Endothelial cell of umbilical vein (primary cell): ENCODE results near the gene FBN2. TPM values are rescaled to one million over a fixed set of nuclear protein-coding genes. Genes with fewer than 3 reads are reported as not detected.

Source experiments
- BruUV-seq: library from RNA; stranded (reverse); fragments of 400-500 nt; replicated peaks from 2 replicates; lab custom pipeline; 2021; lab: Mats Ljungman, UMichigan
- CTCF ChIA-PET: fragments of 300-600, 350-600 bp; sonication (Branson Sonifier 250); formaldehyde crosslinking; loops from one replicate; lab custom pipeline; 2021; ENCODE audit warnings: antibody characterized with exemption, inconsistent platforms; lab: Charles Lee
- POLR2A ChIA-PET: fragments of 300-600, 350-600 bp; sonication (Branson Sonifier 250); formaldehyde crosslinking; loops from one replicate; lab custom pipeline; 2021; ENCODE audit warnings: antibody characterized with exemption, inconsistent platforms; lab: Charles Lee
- DNase-seq: peaks from one replicate; pipeline ENCODE4 v3.0.0-alpha.2; 2011; ENCODE audit warnings: low read depth, low spot score
- FAIRE-seq: peaks from 2 replicates; lab custom pipeline; 2011; peaks lifted over from hg19 to GRCh38; lab: Jason Lieb, UNC
- H2AFZ ChIP-seq: 2 replicates; pipeline ENCODE4 v1.6.0; 2012; ENCODE audit warnings: low read depth, low read length, control low read depth, inconsistent platforms
- H3K27ac ChIP-seq: 2 replicates; pipeline ENCODE4 v1.5.1; 2011; ENCODE audit warnings: low read depth, mild to moderate bottlenecking, control low read depth, low read length, moderate library complexity; ENCODE audit not compliant: insufficient read depth
- H3K27me3 ChIP-seq, 2 experiments: 2 replicates each; pipeline versions ENCODE4 v1.6.0 to v1.6.1; 2011; ENCODE audit warnings: low read length in 2 of 2, mixed read lengths in 1 of 2; ENCODE audit not compliant: control insufficient read depth in 2 of 2, insufficient read depth in 2 of 2
- H3K36me3 ChIP-seq, 2 experiments: 2 replicates in 1 of 2; 3 replicates in 1 of 2; pipeline ENCODE4 v1.5.1; 2011; ENCODE audit warnings: low read length in 2 of 2, mild to moderate bottlenecking in 1 of 2, moderate library complexity in 1 of 2; ENCODE audit not compliant: control insufficient read depth in 2 of 2, insufficient read depth in 2 of 2; ENCODE audit errors: extremely low read depth in 1 of 2
- H3K4me1 ChIP-seq: 3 replicates; pipeline ENCODE4 v1.5.1; 2011; ENCODE audit warnings: mild to moderate bottlenecking, low read length; ENCODE audit not compliant: control insufficient read depth, insufficient read depth; ENCODE audit errors: extremely low read depth
- H3K4me2 ChIP-seq: 2 replicates; pipeline ENCODE4 v1.6.1; 2011; ENCODE audit warnings: low read length, control low read depth, mixed read lengths; ENCODE audit not compliant: insufficient read depth
- H3K4me3 ChIP-seq, 3 experiments: fragments of 200-600 bp in 1 of 3; sonication (generic), shearing (Covaris generic) in 1 of 3; replicated peaks in 1 of 3; 2 replicates each; pipeline ENCODE4 v1.5.1; 2011 to 2016; ENCODE audit warnings: control low read depth in 3 of 3, low read length in 3 of 3, mild to moderate bottlenecking in 2 of 3, inconsistent platforms in 1 of 3, low read depth in 1 of 3, moderate library complexity in 1 of 3; ENCODE audit not compliant: insufficient read depth in 1 of 3
- H3K79me2 ChIP-seq: 2 replicates; pipeline ENCODE4 v1.6.0; 2012; ENCODE audit warnings: low read length, inconsistent platforms; ENCODE audit not compliant: control insufficient read depth, insufficient read depth
- H3K9ac ChIP-seq: replicated peaks from 2 replicates; pipeline ENCODE3; 2011; ENCODE audit warnings: low read length, control low read depth; ENCODE audit not compliant: insufficient read depth; ENCODE audit errors: extremely low read depth
- H3K9me1 ChIP-seq: replicated peaks from 3 replicates; pipeline ENCODE4 v1.6.0; 2011; ENCODE audit warnings: mild to moderate bottlenecking, low read length; ENCODE audit not compliant: control insufficient read depth, insufficient read depth; ENCODE audit errors: extremely low read depth
- H3K9me3 ChIP-seq: replicated peaks from 2 replicates; pipeline ENCODE4 v1.5.1; 2012; ENCODE audit warnings: low read length, inconsistent platforms; ENCODE audit not compliant: control insufficient read depth, insufficient read depth
- H4K20me1 ChIP-seq: replicated peaks from 2 replicates; pipeline ENCODE3; 2011; ENCODE audit warnings: mild to moderate bottlenecking, low read length; ENCODE audit not compliant: control insufficient read depth, insufficient read depth; ENCODE audit errors: extremely low read depth
- CTCF ChIP-seq, 2 donors: IDR thresholded peaks; 1 replicate in 1 of 2; 2 replicates in 1 of 2; pipeline ENCODE4 v1.5.1; 2011; ENCODE audit warnings: low read length in 2 of 2, mild to moderate bottlenecking in 2 of 2, moderate library complexity in 2 of 2, control low read depth in 1 of 2, inconsistent platforms in 1 of 2, low read depth in 1 of 2; ENCODE audit not compliant: insufficient read depth in 1 of 2; ENCODE audit errors: extremely low read depth in 1 of 2
- EZH2 ChIP-seq: IDR thresholded peaks from 2 replicates; pipeline ENCODE4 v1.6.1; 2012; ENCODE audit warnings: borderline replicate concordance, low read depth, mild to moderate bottlenecking, moderate library complexity, low read length, inconsistent platforms; ENCODE audit not compliant: severe bottlenecking
- FOS ChIP-seq: IDR thresholded peaks from 2 replicates; pipeline ENCODE4 v1.6.1; 2011; ENCODE audit warnings: mild to moderate bottlenecking, low read length, moderate library complexity, borderline replicate concordance; ENCODE audit not compliant: insufficient read depth
- GATA2 ChIP-seq: IDR thresholded peaks from 2 replicates; pipeline ENCODE4 v1.7.0; 2011; ENCODE audit warnings: low read depth, mild to moderate bottlenecking, moderate library complexity, mixed read lengths, low read length; ENCODE audit not compliant: insufficient read length, insufficient read depth
- JUN ChIP-seq: IDR thresholded peaks from 2 replicates; pipeline ENCODE4 v1.6.1; 2011; ENCODE audit warnings: borderline replicate concordance, low read depth; ENCODE audit not compliant: insufficient read length, insufficient read depth
- MAX ChIP-seq: IDR thresholded peaks from 2 replicates; pipeline ENCODE4 v1.6.1; 2011; ENCODE audit not compliant: insufficient read depth, insufficient read length
- MYC ChIP-seq: IDR thresholded peaks from one replicate; pipeline ENCODE4 v1.6.1; 2011; ENCODE audit warnings: mild to moderate bottlenecking, low read depth, low read length
- POLR2A ChIP-seq: IDR thresholded peaks from 2 replicates; pipeline ENCODE4 v1.6.1; 2012; ENCODE audit warnings: low read depth, mild to moderate bottlenecking, control low read depth, low read length
- POLR2AphosphoS5 ChIP-seq: IDR thresholded peaks from 2 replicates; pipeline ENCODE4 v1.6.1; 2012; ENCODE audit warnings: low read depth, mild to moderate bottlenecking, control low read depth, low read length, moderate library complexity; ENCODE audit not compliant: insufficient read depth
- dilution Hi-C: fragments of 300-500 bp; cut with MboI; formaldehyde crosslinking; loops from one replicate; pipeline ENCODE4 v1.15.0; 2019; ENCODE audit warnings: low sequenced_read_pairs; ENCODE audit not compliant: extremely low pct_ligation_motif_present
- intact Hi-C: fragments of 100-400 bp; cut with micrococcal nuclease; formaldehyde crosslinking; loops from one replicate; pipeline ENCODE4 v1.10.0; 2022
- polyA plus RNA-seq, 4 experiments: library from polyadenylated mRNA; depleted of rRNA in 3 of 4; stranded (reverse) in 3 of 4; unstranded in 1 of 4; fragments of >200 nt; gene quantifications; 2 replicates each; pipeline versions ENCODE4 v1.2.1 to v1.2.3, GENCODE V29; 2011 to 2012; ENCODE audit warnings: missing spikeins in 1 of 4
- total RNA-seq: library from RNA; stranded (reverse); gene quantifications from 2 replicates; pipeline ENCODE4 v1.2.3, GENCODE V29; 2021

Gene FBN2
- total and polyA plus RNA-seq, 2 donors (not counting 3 experiments of a cell fraction or from before 2014, with no cell fraction given) = 21.8 to 57.4 TPM

- Histone ChIP-seq H4K20me1 (no peaks in the 10 kb centered on the region), H3K4me1 (no peaks in the 10 kb centered on the region), H3K9ac (no peak overlapping the region), H3K36me3 (no peaks in the 10 kb centered on the region), H3K4me2 (no peak overlapping the region), H3K9me3 (no peaks in the 10 kb centered on the region), H3K27ac (no peak overlapping the region), H3K4me3 (no peak overlapping the region), H2AFZ (no peak overlapping the region), H3K79me2 (no peaks in the 10 kb centered on the region), H3K9me1 (no peaks in the 10 kb centered on the region), H3K27me3 (no peaks in the 10 kb centered on the region)
- dilution Hi-C loops (no loop called here), intact Hi-C loops (no loop called here)
- ChIA-PET POLR2A (no interaction called here), CTCF (interaction anchor here (0.7 to 1.2 kb wide), 3 partner anchors 9 to 449 kb away, joined by 3 read pairs; no protein-coding TSS in a partner anchor)
- DNase-seq (no peak), FAIRE-seq (no peak)
- no peak for TF ChIP-seq MYC
- no peak for TF ChIP-seq CTCF (IDR thresholded peaks at IDR 0.05; ENCODE audit: extremely low read depth in 1 of 2, insufficient read depth in 1 of 2, low read depth in 1 of 2, low read length in 2 of 2)
- no peak for TF ChIP-seq POLR2AphosphoS5
- no TSS peak for BruUV-seq
Observed at GRCh38 chr5:128274441-128274840, 263.6 kb downstream of the FBN2 start.

GRCh38 chr5:128273736-128274135 lies 264.3 kb downstream of the FBN2 start:
- DNase-seq = no peak
- Histone ChIP-seq H3K27ac (no peak overlapping the region), H3K79me2 (no peaks in the 10 kb centered on the region), H3K27me3 (no peaks in the 10 kb centered on the region), H3K4me2 (no peak overlapping the region), H2AFZ (no peak overlapping the region), H3K9me1 (no peaks in the 10 kb centered on the region), H3K36me3 (no peaks in the 10 kb centered on the region), H3K4me3 (no peak overlapping the region), H3K9ac (no peak overlapping the region), H3K9me3 (no peaks in the 10 kb centered on the region), H4K20me1 (no peaks in the 10 kb centered on the region), H3K4me1 (no peaks in the 10 kb centered on the region)
- TF ChIP-seq FOS = no peak
- TF ChIP-seq POLR2A = no peak
- no peak for TF ChIP-seq MAX
- TF ChIP-seq EZH2 = no peak
- TF ChIP-seq CTCF (IDR thresholded peaks at IDR 0.05; ENCODE audit: extremely low read depth in 1 of 2, insufficient read depth in 1 of 2, low read depth in 1 of 2, low read length in 2 of 2) = no peak
- TF ChIP-seq GATA2 = no peak
- TF ChIP-seq MYC = no peak
- no peak for TF ChIP-seq POLR2AphosphoS5
- TF ChIP-seq JUN = no peak
- no peak for FAIRE-seq
- intact Hi-C loops (no loop called here), dilution Hi-C loops (no loop called here)
- BruUV-seq = no TSS peak
- ChIA-PET CTCF (interaction anchor here (0.7 kb wide), 1 partner anchor 450 kb away, joined by 3 read pairs; no protein-coding TSS in a partner anchor), POLR2A (no interaction called here)
